H1 (cell line): ENCODE results near the gene NRK.

Experiments used
- CTCF ChIP-seq, 3 experiments: IDR thresholded peaks; 1 replicate in 2 of 3; 2 replicates in 1 of 3; pipeline versions ENCODE4 v1.5.1 to v1.6.1; 2011; ENCODE audit warnings: low read length in 3 of 3, mild to moderate bottlenecking in 3 of 3, inconsistent platforms in 2 of 3, low read depth in 1 of 3, moderate library complexity in 1 of 3; ENCODE audit not compliant: insufficient read depth in 1 of 3; ENCODE audit errors: control extremely low read depth in 1 of 3
- EGR1 ChIP-seq: IDR thresholded peaks from 2 replicates; pipeline ENCODE4 v1.6.1; 2011; ENCODE audit warnings: low read depth, low read length, borderline replicate concordance
- EP300 ChIP-seq, 2 experiments: IDR thresholded peaks; 1 replicate in 1 of 2; 2 replicates in 1 of 2; pipeline ENCODE4 v1.6.1; 2011 to 2012; ENCODE audit warnings: low read depth in 2 of 2, low read length in 2 of 2, mild to moderate bottlenecking in 2 of 2, borderline replicate concordance in 1 of 2, inconsistent platforms in 1 of 2, moderate library complexity in 1 of 2
- JUND ChIP-seq: IDR thresholded peaks from 2 replicates; pipeline ENCODE4 v1.6.1; 2011; ENCODE audit warnings: mild to moderate bottlenecking, improper control_type of control experiment, low read length
- POLR2A ChIP-seq, 2 experiments: IDR thresholded peaks; 1 replicate in 1 of 2; 2 replicates in 1 of 2; pipeline ENCODE4 v1.6.1; 2011; ENCODE audit warnings: low read depth in 2 of 2, low read length in 2 of 2, mild to moderate bottlenecking in 2 of 2; ENCODE audit errors: control extremely low read depth in 1 of 2
- POLR2AphosphoS5 ChIP-seq: IDR thresholded peaks from 2 replicates; pipeline ENCODE4 v1.6.1; 2011; ENCODE audit warnings: low read depth, low read length
- RAD21 ChIP-seq, 2 experiments: IDR thresholded peaks in 1 of 2; conservative IDR thresholded peaks in 1 of 2; 2 replicates each; pipeline ENCODE4 v1.6.1; 2011; ENCODE audit warnings: low read depth in 2 of 2, low read length in 2 of 2, improper control_type of control experiment in 1 of 2, inconsistent platforms in 1 of 2, mild to moderate bottlenecking in 1 of 2, moderate library complexity in 1 of 2
- SIN3A ChIP-seq, 2 experiments: IDR thresholded peaks in 1 of 2; conservative IDR thresholded peaks in 1 of 2; 2 replicates each; pipeline ENCODE4 v1.6.1; 2011 to 2012; ENCODE audit warnings: low read length in 2 of 2, improper control_type of control experiment in 1 of 2, low read depth in 1 of 2, mild to moderate bottlenecking in 1 of 2
- SUZ12 ChIP-seq: fragments of 200-600 bp; sonication (generic); IDR thresholded peaks from 2 replicates; pipeline ENCODE4 v1.6.1; 2012; ENCODE audit warnings: mild to moderate bottlenecking, inconsistent platforms, low read length, moderate library complexity, mixed read lengths
- YY1 ChIP-seq: IDR thresholded peaks from 2 replicates; pipeline ENCODE4 v1.6.1; 2011; ENCODE audit warnings: low read depth, mild to moderate bottlenecking, low read length

GRCh38 chrX:105973387-105973739, 151.0 kb downstream of the NRK start:
- no peak for TF ChIP-seq YY1
- no peak for TF ChIP-seq JUND
- TF ChIP-seq SIN3A (conservative IDR thresholded peaks at IDR 0.05 in 1 of 2, IDR thresholded peaks at IDR 0.05 in 1 of 2; ENCODE audit: low read depth in 1 of 2, low read length in 2 of 2), result no peak
- TF ChIP-seq SUZ12, result no peak
- no peak for TF ChIP-seq EP300 (IDR thresholded peaks at IDR 0.05; ENCODE audit: borderline replicate concordance in 1 of 2, low read depth in 2 of 2, low read length in 2 of 2)
- no peak for TF ChIP-seq CTCF (IDR thresholded peaks at IDR 0.05; ENCODE audit: control extremely low read depth in 1 of 3, insufficient read depth in 1 of 3, low read depth in 1 of 3, low read length in 3 of 3)
- TF ChIP-seq POLR2A (IDR thresholded peaks at IDR 0.05; ENCODE audit: control extremely low read depth in 1 of 2, low read depth in 2 of 2, low read length in 2 of 2), result no peak
- TF ChIP-seq POLR2AphosphoS5, result no peak
- no peak for TF ChIP-seq EGR1
- TF ChIP-seq RAD21 (IDR thresholded peaks at IDR 0.05 in 1 of 2, conservative IDR thresholded peaks at IDR 0.05 in 1 of 2; ENCODE audit: low read depth in 2 of 2, low read length in 2 of 2), result no peak
